ENCODE results near the gene MRPL20. TPM values are rescaled to one million over a fixed set of nuclear protein-coding genes. Genes with fewer than 3 reads are reported as not detected.
"Not testable (repeated sequence)": the region's sequence is repeated elsewhere in the genome, so short reads cannot be mapped to it uniquely, and the experiment has no call there.

MRPL20 gene
- total and polyA plus RNA-seq, 5 experiments from 2014 or later = 162 to 233 (median 203) TPM

DNA sequence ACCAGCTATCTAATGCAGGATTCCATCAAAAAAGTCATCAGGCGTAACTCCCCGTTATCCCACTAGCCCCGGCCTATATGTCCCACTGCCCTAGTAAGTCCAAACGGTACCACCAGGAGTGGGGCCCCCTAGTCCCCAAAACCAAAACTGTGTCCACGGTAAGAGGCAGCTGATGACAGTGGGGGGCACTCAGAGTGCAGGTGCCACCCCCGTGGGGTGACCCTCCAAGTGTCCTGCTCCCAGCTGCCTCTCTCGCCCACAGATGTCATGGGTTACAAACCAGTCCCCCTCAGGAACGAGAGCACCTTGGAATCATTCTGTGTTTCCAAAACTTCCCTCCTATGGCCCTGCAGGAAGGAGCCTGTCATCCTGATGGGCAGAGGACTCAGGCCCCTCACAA, 21.2 kb downstream of the MRPL20 start:
- Mint-ChIP-seq H3K4me1 (peaks cover 0 to 6% (median 3%) of the 10 kb centered on the region in 4 donors), H3K27me3 (no peaks in the 10 kb centered on the region), H3K4me3 (no peak overlapping the region), H3K9me3 (no peaks in the 10 kb centered on the region), H3K36me3 (peaks cover 0 to 55% (median 20%) of the 10 kb centered on the region in 3 donors), H3K27ac (no peak overlapping the region)
- no peak for ATAC-seq
- POLR2A ChIA-PET = interaction anchor here (2.2 kb wide), 1 partner anchor 13 kb away, joined by 9 read pairs; the partner anchor contains the start of gene CCNL2
- DNase-seq = no peak

DNA sequence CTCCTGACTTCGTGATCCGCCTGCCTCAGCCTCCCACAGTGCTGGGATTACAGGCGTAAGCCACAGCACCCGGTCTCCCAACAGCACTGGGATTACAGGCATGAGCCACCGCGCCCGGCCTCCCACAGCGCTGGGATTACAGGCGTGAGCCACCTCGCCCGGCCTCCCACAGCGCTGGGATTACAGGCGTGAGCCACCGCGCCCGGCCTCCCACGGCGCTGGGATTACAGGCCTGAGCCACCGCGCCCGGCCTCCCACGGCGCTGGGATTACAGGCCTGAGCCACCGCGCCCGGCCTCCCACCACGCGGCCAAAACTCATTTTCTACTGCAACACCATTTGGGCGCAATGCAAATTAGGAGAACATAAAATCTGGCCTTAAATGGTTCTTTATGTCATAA, 21.8 kb downstream of the MRPL20 start:
- H3K4me3 Mint-ChIP-seq, ATAC-seq, H3K9me3 Mint-ChIP-seq, H3K27me3 Mint-ChIP-seq, H3K4me1 Mint-ChIP-seq, DNase-seq: not testable (repeated sequence)
- Mint-ChIP-seq H3K36me3 (peaks cover 0 to 49% (median 18%) of the 10 kb centered on the region in 3 donors), H3K27ac (peak overlapping the region in 1 of 10 donors; percentile 15)
- POLR2A ChIA-PET = interaction anchor here (0.6 to 2.2 kb wide), 3 partner anchors 14 to 37 kb away, joined by 3 to 9 read pairs (median 7); partner anchors contain the start of gene CCNL2

GRCh38 chr1:1381294-1381693, 25.8 kb downstream of the MRPL20 start:
- H3K27me3 Mint-ChIP-seq = no peaks in the 10 kb centered on the region
- peaks cover 0 to 9% (median under 1%) of the 10 kb centered on the region in 3 donors for H3K36me3 Mint-ChIP-seq
- peaks cover 0 to 7% (median 4%) of the 10 kb centered on the region in 4 donors for H3K4me1 Mint-ChIP-seq
- H3K27ac Mint-ChIP-seq = no peak overlapping the region
- ATAC-seq (no peak), DNase-seq (no peak)
- no peak overlapping the region for H3K4me3 Mint-ChIP-seq
- POLR2A ChIA-PET = interaction anchor here (0.8 kb wide), 1 partner anchor 25 kb away, joined by 4 read pairs; no protein-coding TSS in a partner anchor
- H3K9me3 Mint-ChIP-seq = no peaks in the 10 kb centered on the region

DNA sequence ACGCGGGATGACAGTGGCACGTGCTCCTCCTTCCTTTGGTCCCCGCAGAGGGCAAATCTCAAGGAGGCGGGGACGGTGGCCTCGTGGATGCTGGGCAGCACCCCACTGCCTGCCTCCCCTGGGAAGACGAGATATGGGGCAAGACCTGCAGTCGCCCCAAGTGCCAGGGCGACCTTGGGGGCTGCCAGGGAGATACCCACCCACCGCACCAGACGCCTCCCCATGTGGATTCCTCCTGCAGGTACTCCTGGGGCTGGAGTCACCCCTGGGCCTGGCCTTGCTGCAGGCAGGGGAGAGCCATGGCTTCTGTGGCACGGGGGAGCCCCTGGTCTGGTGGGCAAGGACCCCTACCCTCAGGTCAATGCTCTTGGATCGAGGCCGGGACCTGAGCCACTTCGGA, 26.2 kb downstream of the MRPL20 start:
- H3K27ac Mint-ChIP-seq = no peak overlapping the region
- no peak for ATAC-seq
- POLR2A ChIA-PET = interaction anchor here (0.6 to 0.8 kb wide), 2 partner anchors 25 to 388 kb away, joined by 4 to 5 read pairs; no protein-coding TSS in a partner anchor
- peaks cover 0 to 10% (median 4%) of the 10 kb centered on the region in 4 donors for H3K4me1 Mint-ChIP-seq
- DNase-seq = no peak
- H3K27me3 Mint-ChIP-seq = no peaks in the 10 kb centered on the region
- H3K4me3 Mint-ChIP-seq = no peak overlapping the region
- H3K9me3 Mint-ChIP-seq = no peaks in the 10 kb centered on the region
- peaks cover 0 to 4% (median 0%) of the 10 kb centered on the region in 3 donors for H3K36me3 Mint-ChIP-seq

GRCh38 chr1:1377540-1378205, 29.4 kb downstream of the MRPL20 start:
- ATAC-seq = no peak
- DNase-seq = no peak
- Mint-ChIP-seq H3K9me3 (no peaks in the 10 kb centered on the region), H3K27me3 (no peaks in the 10 kb centered on the region), H3K4me1 (peaks cover 9 to 25% (median 13%) of the 10 kb centered on the region in 4 donors), H3K4me3 (peak overlapping the region in 2 of 10 donors; percentile 14 to 22), H3K27ac (no peak overlapping the region), H3K36me3 (no peaks in the 10 kb centered on the region)
- POLR2A ChIA-PET = interaction anchor here (0.6 to 5.3 kb wide), 6 partner anchors 12 to 414 kb away, joined by 3 to 70 read pairs (median 4); partner anchors contain the start of genes CCNL2 and MRPL20

GRCh38 chr1:1376551-1377226, 30.4 kb downstream of the MRPL20 start:
- no peaks in the 10 kb centered on the region for H3K9me3 Mint-ChIP-seq
- H3K27ac Mint-ChIP-seq = peak overlapping the region in 9 of 10 donors; percentile 41 to 99 (median 84)
- no peak for DNase-seq
- peak overlapping the region in 7 of 10 donors; percentile 14 to 97 (median 48) for H3K4me3 Mint-ChIP-seq
- POLR2A ChIA-PET = interaction anchor here (0.6 to 8.9 kb wide), 12 partner anchors 10 to 520 kb away, joined by 3 to 105 read pairs (median 6); partner anchors contain the start of genes CCNL2, ISG15, MIB2 and MRPL20
- peaks cover 9 to 30% (median 15%) of the 10 kb centered on the region in 4 donors for H3K4me1 Mint-ChIP-seq
- H3K27me3 Mint-ChIP-seq = no peaks in the 10 kb centered on the region
- no peaks in the 10 kb centered on the region for H3K36me3 Mint-ChIP-seq
- no peak for ATAC-seq

GRCh38 chr1:1374929-1375662, 32.0 kb downstream of the MRPL20 start, which contains the start of gene AURKAIP1:
AURKAIP1 (minus strand) TSS chr1:1375207; CDS start chr1:1374756, 451 bp downstream.
- peaks cover 9 to 42% (median 24%) of the 10 kb centered on the region in 4 donors for H3K4me1 Mint-ChIP-seq
- peak; percentile 64 to 77 for ATAC-seq
- H3K4me3 Mint-ChIP-seq = peak within 1 kb of the TSS; percentile 87 to 97 (median 93)
- no peaks in the 10 kb centered on the region for H3K36me3 Mint-ChIP-seq
- DNase-seq = peak; percentile 83 to 99 (median 96)
- POLR2A ChIA-PET = interaction anchor here (0.6 to 8.9 kb wide), 22 partner anchors 12 to 845 kb away, joined by 3 to 105 read pairs (median 5); partner anchors contain the start of genes C1orf159, CCNL2, DVL1 and ISG15
- peak within 1 kb of the TSS; percentile 91 to 99 (median 97) for H3K27ac Mint-ChIP-seq
- no peaks in the 10 kb centered on the region for H3K9me3 Mint-ChIP-seq
- no peaks in the 10 kb centered on the region for H3K27me3 Mint-ChIP-seq

- ATAC-seq = no peak
- peaks cover 9 to 44% (median 24%) of the 10 kb centered on the region in 4 donors for H3K4me1 Mint-ChIP-seq
- POLR2A ChIA-PET = interaction anchor here (0.6 to 8.9 kb wide), 16 partner anchors 12 to 306 kb away, joined by 3 to 105 read pairs (median 5); partner anchors contain the start of genes CCNL2, DVL1, MIB2 and MRPL20
- H3K27me3 Mint-ChIP-seq = no peaks in the 10 kb centered on the region
- H3K9me3 Mint-ChIP-seq = no peaks in the 10 kb centered on the region
- H3K27ac Mint-ChIP-seq = peak overlapping the region in 9 of 10 donors; percentile 31 to 99 (median 92)
- H3K36me3 Mint-ChIP-seq = no peaks in the 10 kb centered on the region
- DNase-seq = no peak
- H3K4me3 Mint-ChIP-seq = peak overlapping the region; percentile 62 to 96 (median 88)
Observed at GRCh38 chr1:1374589-1374928, 32.5 kb downstream of the MRPL20 start.

DNA sequence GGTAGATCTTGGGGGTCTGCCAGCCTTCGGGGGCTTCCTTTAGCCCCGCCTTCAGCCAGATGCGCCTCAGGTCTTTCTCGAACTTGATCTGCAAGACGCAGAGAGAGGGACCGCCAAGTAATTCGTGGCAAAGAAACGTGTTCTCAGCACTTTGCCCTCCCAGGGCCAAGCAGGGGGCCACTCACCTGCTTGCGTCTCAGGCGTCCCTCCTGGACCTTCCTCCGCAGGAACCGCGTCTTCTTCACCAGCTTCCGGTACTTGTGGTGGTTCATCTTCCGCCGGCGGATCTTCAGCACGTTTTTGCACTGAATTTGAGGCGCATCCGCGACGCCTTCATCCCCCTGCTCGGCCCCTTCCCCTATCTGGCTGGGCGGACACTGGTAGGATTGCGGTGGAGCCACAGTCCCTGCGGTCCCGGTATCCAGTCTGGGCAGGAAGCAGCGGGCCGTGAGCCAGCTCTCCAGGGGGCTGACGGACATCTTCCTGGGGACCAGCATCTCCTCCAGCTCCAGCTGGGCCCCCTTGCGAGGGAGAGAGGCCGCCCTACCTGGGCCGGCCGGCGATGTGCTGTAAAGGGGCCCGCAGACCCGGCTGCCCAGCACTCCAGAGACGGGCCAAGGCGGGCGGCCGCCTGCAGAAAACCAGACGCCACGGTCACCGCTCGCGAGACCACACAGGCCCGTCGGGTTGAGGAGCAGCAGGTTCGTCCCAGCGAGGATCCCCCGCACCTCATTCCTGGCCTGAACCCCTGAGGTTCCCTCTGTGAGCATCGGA, 33.1 kb downstream of the MRPL20 start:
- Mint-ChIP-seq H3K27me3 (no peaks in the 10 kb centered on the region), H3K4me1 (peaks cover 9 to 48% (median 24%) of the 10 kb centered on the region in 4 donors), H3K27ac (peak overlapping the region in 9 of 10 donors; percentile 19 to 99 (median 92)), H3K9me3 (no peaks in the 10 kb centered on the region), H3K36me3 (no peaks in the 10 kb centered on the region), H3K4me3 (peak overlapping the region; percentile 62 to 96 (median 88))
- POLR2A ChIA-PET = interaction anchor here (0.6 to 8.9 kb wide), 11 partner anchors 12 to 241 kb away, joined by 3 to 105 read pairs (median 8); partner anchors contain the start of genes CCNL2, DVL1, MIB2 and MRPL20
- DNase-seq (no peak), ATAC-seq (no peak)

GRCh38 chr1:1373051-1373814, 33.9 kb downstream of the MRPL20 start:
- no peak for ATAC-seq
- no peaks in the 10 kb centered on the region for H3K36me3 Mint-ChIP-seq
- H3K27me3 Mint-ChIP-seq = no peaks in the 10 kb centered on the region
- H3K9me3 Mint-ChIP-seq = no peaks in the 10 kb centered on the region
- POLR2A ChIA-PET = interaction anchor here (0.9 to 8.9 kb wide), 6 partner anchors 19 to 242 kb away, joined by 3 to 105 read pairs (median 18); partner anchors contain the start of genes CCNL2, DVL1, MIB2 and MRPL20
- peak overlapping the region in 9 of 10 donors; percentile 25 to 94 (median 85) for H3K27ac Mint-ChIP-seq
- peak overlapping the region in 9 of 10 donors; percentile 32 to 93 (median 82) for H3K4me3 Mint-ChIP-seq
- H3K4me1 Mint-ChIP-seq = peaks cover 9 to 48% (median 24%) of the 10 kb centered on the region in 4 donors
- DNase-seq = no peak
